GM19324 (cell line): ENCODE results near the gene TNNI3K.

ENCODE experiments used
- ATAC-seq: cut with Tn5 transposase; IDR thresholded peaks from one replicate; pipeline ENCODE4 v1.9.1; 2021; ENCODE audit warnings: mild to moderate bottlenecking, moderate library complexity; ENCODE audit not compliant: unreplicated experiment, low FRiP score

The TNNI3K gene

GRCh38 chr1:74375376-74375775 lies 140.2 kb downstream of the TNNI3K start:
- ATAC-seq, result no peak

- ATAC-seq, result no peak
Observed at GRCh38 chr1:74380252-74380651, 145.1 kb downstream of the TNNI3K start.

- no peak for ATAC-seq
Observed at GRCh38 chr1:74388855-74389254, 153.7 kb downstream of the TNNI3K start.

GRCh38 chr1:74392186-74392585 lies 157.0 kb downstream of the TNNI3K start:
- no peak for ATAC-seq

GRCh38 chr1:74392840-74393239 lies 157.7 kb downstream of the TNNI3K start:
- no peak for ATAC-seq

GRCh38 chr1:74395571-74395970 lies 160.4 kb downstream of the TNNI3K start:
- no peak for ATAC-seq

GRCh38 chr1:74396462-74396861 lies 161.3 kb downstream of the TNNI3K start:
- no peak for ATAC-seq

GRCh38 chr1:74396933-74397332 lies 161.7 kb downstream of the TNNI3K start:
- ATAC-seq, result no peak

GRCh38 chr1:74399249-74399648 lies 164.1 kb downstream of the TNNI3K start:
- no peak for ATAC-seq

- ATAC-seq, result no peak
Observed at GRCh38 chr1:74402873-74403272, 167.7 kb downstream of the TNNI3K start.

- no peak for ATAC-seq
Observed at GRCh38 chr1:74403606-74404005, 168.4 kb downstream of the TNNI3K start.

- no peak for ATAC-seq
Observed at GRCh38 chr1:74406759-74407158, 171.6 kb downstream of the TNNI3K start.

- no peak for ATAC-seq
Observed at GRCh38 chr1:74407902-74408301, 172.7 kb downstream of the TNNI3K start.

- ATAC-seq, result no peak
Observed at GRCh38 chr1:74412244-74412643, 177.1 kb downstream of the TNNI3K start.

GRCh38 chr1:74415935-74416334 lies 180.7 kb downstream of the TNNI3K start:
- no peak for ATAC-seq

GRCh38 chr1:74419611-74420010 lies 184.4 kb downstream of the TNNI3K start:
- no peak for ATAC-seq

GRCh38 chr1:74420467-74420866 lies 185.3 kb downstream of the TNNI3K start:
- ATAC-seq, result no peak

GRCh38 chr1:74422421-74423292 lies 187.5 kb downstream of the TNNI3K start:
- ATAC-seq, result no peak

GRCh38 chr1:74423471-74423870 lies 188.3 kb downstream of the TNNI3K start:
- no peak for ATAC-seq

- ATAC-seq, result no peak
Observed at GRCh38 chr1:74425676-74426075, 190.5 kb downstream of the TNNI3K start.

- no peak for ATAC-seq
Observed at GRCh38 chr1:74426208-74426937, 191.2 kb downstream of the TNNI3K start.

GRCh38 chr1:74427681-74428080 lies 192.5 kb downstream of the TNNI3K start:
- no peak for ATAC-seq
